Measurements from ENCODE around the gene ADARB2.

ADARB2 gene

GRCh38 chr10:1477578-1477977 is 259.7 kb downstream of the ADARB2 start:
- TF ChIP-seq SIN3A (IDR thresholded peaks at IDR 0.05; ENCODE audit: borderline replicate concordance, insufficient read depth, low read length) (no peak), REST (IDR thresholded peaks at IDR 0.05; ENCODE audit: insufficient read depth in 1 of 2, low read depth in 2 of 2, low read length in 2 of 2) (no peak), FOXP2 (optimal IDR thresholded peaks at IDR 0.05; ENCODE audit: borderline replicate concordance, extremely low read depth, extremely low read length, insufficient read depth) (no peak)

- TF ChIP-seq POLR2AphosphoS5 (IDR thresholded peaks at IDR 0.05; ENCODE audit: low read depth, low read length) (no peak), FOXP2 (optimal IDR thresholded peaks at IDR 0.05; ENCODE audit: borderline replicate concordance, extremely low read depth, extremely low read length, insufficient read depth) (no peak), REST (IDR thresholded peaks at IDR 0.05; ENCODE audit: insufficient read depth in 1 of 2, low read depth in 2 of 2, low read length in 2 of 2) (no peak), SIN3A (IDR thresholded peaks at IDR 0.05; ENCODE audit: borderline replicate concordance, insufficient read depth, low read length) (no peak), TAF1 (IDR thresholded peaks at IDR 0.05; ENCODE audit: borderline replicate concordance, insufficient read depth, low read length) (no peak)
Observed at GRCh38 chr10:1476455-1476803, 260.9 kb downstream of the ADARB2 start.

GRCh38 chr10:1475771-1476454 is 261.4 kb downstream of the ADARB2 start:
- TF ChIP-seq TAF1 (IDR thresholded peaks at IDR 0.05; ENCODE audit: borderline replicate concordance, insufficient read depth, low read length) (no peak), REST (IDR thresholded peaks at IDR 0.05; ENCODE audit: insufficient read depth in 1 of 2, low read depth in 2 of 2, low read length in 2 of 2) (no peak), SIN3A (IDR thresholded peaks at IDR 0.05; ENCODE audit: borderline replicate concordance, insufficient read depth, low read length) (no peak), POLR2AphosphoS5 (IDR thresholded peaks at IDR 0.05; ENCODE audit: low read depth, low read length) (no peak), FOXP2 (optimal IDR thresholded peaks at IDR 0.05; ENCODE audit: borderline replicate concordance, extremely low read depth, extremely low read length, insufficient read depth) (no peak)

GRCh38 chr10:1475098-1475591 is 262.2 kb downstream of the ADARB2 start:
- no peak for TF ChIP-seq REST (IDR thresholded peaks at IDR 0.05; ENCODE audit: insufficient read depth in 1 of 2, low read depth in 2 of 2, low read length in 2 of 2)
